Gastrocnemius medialis (tissue), 4 donors: ENCODE data around the gene TSPAN5. TPM values are rescaled to one million over a fixed set of nuclear protein-coding genes. Genes with fewer than 3 reads are reported as not detected.

Experiments
- ATAC-seq, 2 donors: fragments of 150-250 bp; one replicate each; pipeline ENCODE4 v1.9.1; 2016
- DNase-seq, 2 donors: peaks; one replicate each; pipeline ENCODE4 v3.0.0-alpha.2; 2019
- H3K27ac ChIP-seq, 4 donors: fragments of 200-600 bp; sonication (generic); 1 replicate in 1 of 4; 2 replicates in 3 of 4; pipeline ENCODE4 v1.5.1; 2016 to 2018; ENCODE audit warnings: mild to moderate bottlenecking in 2 of 4, moderate library complexity in 1 of 4
- H3K27me3 ChIP-seq, 3 donors: fragments of 200-600 bp; sonication (generic) in 2 of 3; 1 replicate in 1 of 3; 2 replicates in 2 of 3; pipeline versions ENCODE4 v1.5.1 to v1.6.0; 2016 to 2019; ENCODE audit warnings: mild to moderate bottlenecking in 1 of 3, moderate library complexity in 1 of 3
- H3K36me3 ChIP-seq, 2 donors: fragments of 200-600 bp; sonication (generic) in 1 of 2; one replicate each; pipeline ENCODE4 v1.5.1; 2017 to 2018
- H3K4me1 ChIP-seq, 2 donors: fragments of 200-600 bp; sonication (generic) in 1 of 2; one replicate each; pipeline ENCODE4 v1.5.1; 2016 to 2017; ENCODE audit warnings: mild to moderate bottlenecking in 2 of 2
- H3K4me3 ChIP-seq, 4 donors: fragments of 200-600 bp; sonication (generic) in 3 of 4; 1 replicate in 1 of 4; 2 replicates in 3 of 4; pipeline ENCODE4 v1.5.1; 2016 to 2019; ENCODE audit warnings: mild to moderate bottlenecking in 2 of 4
- H3K9me3 ChIP-seq, 3 donors: fragments of 200-600 bp; sonication (generic) in 2 of 3; 1 replicate in 1 of 3; 2 replicates in 2 of 3; pipeline ENCODE4 v1.5.1; 2016 to 2019
- POLR2A ChIP-seq, 2 donors: fragments of 450-650 bp; IDR thresholded peaks; one replicate each; pipeline ENCODE4 v1.6.1; 2017; ENCODE audit warnings: antibody characterized with exemption in 2 of 2, mild to moderate bottlenecking in 2 of 2, moderate library complexity in 2 of 2
- in situ Hi-C, 4 donors: fragments of 200-750 bp; cut with MboI; loops; one replicate each; pipeline versions ENCODE4 v1.15.0 to v1.8.0; 2017; ENCODE audit warnings: low sequenced_read_pairs in 4 of 4
- intact Hi-C: fragments of 100-400 bp; cut with DNase I; formaldehyde crosslinking; loops from one replicate; pipeline ENCODE4 v1.15.1; 2023; ENCODE audit warnings: low total_unique reads
- total RNA-seq, 4 donors: library from RNA; depleted of rRNA; stranded (reverse); fragments of >200 nt; gene quantifications; one replicate each; pipeline versions ENCODE4 v1.1.0 to v1.2.3, GENCODE V29; 2016
- TF ChIP-seq, protein P1 (sequence below), 5 experiments: fragments of 450-650 bp in 3 of 5; fragments of 200-600 bp in 2 of 5; sonication (generic) in 2 of 5; IDR thresholded peaks in 4 of 5; conservative IDR thresholded peaks in 1 of 5; 1 replicate in 4 of 5; 2 replicates in 1 of 5; pipeline ENCODE4 v1.5.1; 2016 to 2019; ENCODE audit warnings: antibody characterized with exemption in 5 of 5, mild to moderate bottlenecking in 3 of 5, moderate library complexity in 3 of 5

The TSPAN5 gene
- total RNA-seq, 4 donors from 2014 or later, result 0.55 to 18.7 (median 0.79) TPM

DNA sequence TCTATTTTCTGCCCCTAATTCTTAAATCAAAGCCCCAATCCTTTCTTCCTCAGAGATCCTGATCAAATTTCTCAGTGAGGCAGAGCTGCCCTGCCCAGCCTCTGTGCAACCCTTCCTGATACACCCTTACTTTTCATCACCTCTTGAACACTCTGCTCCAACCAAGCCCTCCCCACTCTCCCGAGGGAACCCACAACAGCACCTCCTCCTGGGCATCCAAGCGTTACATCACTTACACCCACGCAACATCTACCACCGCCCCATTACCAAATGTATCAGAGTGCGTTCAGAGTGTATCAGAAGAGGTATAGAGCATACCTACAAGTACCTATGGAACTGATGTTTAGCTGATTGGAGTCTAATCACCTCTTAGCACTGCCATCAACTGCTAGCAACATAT, 210.8 kb downstream of the TSPAN5 start:
- Histone ChIP-seq H3K27me3 (no peaks in the 10 kb centered on the region), H3K4me3 (no peak overlapping the region), H3K9me3 (peaks cover 0 to 1% (median 0%) of the 10 kb centered on the region in 3 donors), H3K27ac (no peak overlapping the region), H3K36me3 (no peaks in the 10 kb centered on the region), H3K4me1 (no peaks in the 10 kb centered on the region)
- intact Hi-C loops (no loop called here), in situ Hi-C loops (no loop called here)
- DNase-seq, result no peak
- TF ChIP-seq, protein P1, sequence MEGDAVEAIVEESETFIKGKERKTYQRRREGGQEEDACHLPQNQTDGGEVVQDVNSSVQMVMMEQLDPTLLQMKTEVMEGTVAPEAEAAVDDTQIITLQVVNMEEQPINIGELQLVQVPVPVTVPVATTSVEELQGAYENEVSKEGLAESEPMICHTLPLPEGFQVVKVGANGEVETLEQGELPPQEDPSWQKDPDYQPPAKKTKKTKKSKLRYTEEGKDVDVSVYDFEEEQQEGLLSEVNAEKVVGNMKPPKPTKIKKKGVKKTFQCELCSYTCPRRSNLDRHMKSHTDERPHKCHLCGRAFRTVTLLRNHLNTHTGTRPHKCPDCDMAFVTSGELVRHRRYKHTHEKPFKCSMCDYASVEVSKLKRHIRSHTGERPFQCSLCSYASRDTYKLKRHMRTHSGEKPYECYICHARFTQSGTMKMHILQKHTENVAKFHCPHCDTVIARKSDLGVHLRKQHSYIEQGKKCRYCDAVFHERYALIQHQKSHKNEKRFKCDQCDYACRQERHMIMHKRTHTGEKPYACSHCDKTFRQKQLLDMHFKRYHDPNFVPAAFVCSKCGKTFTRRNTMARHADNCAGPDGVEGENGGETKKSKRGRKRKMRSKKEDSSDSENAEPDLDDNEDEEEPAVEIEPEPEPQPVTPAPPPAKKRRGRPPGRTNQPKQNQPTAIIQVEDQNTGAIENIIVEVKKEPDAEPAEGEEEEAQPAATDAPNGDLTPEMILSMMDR (IDR thresholded peaks at IDR 0.05 in 4 of 5, conservative IDR thresholded peaks at IDR 0.05 in 1 of 5), result no peak
- no peak for TF ChIP-seq POLR2A (IDR thresholded peaks at IDR 0.05)
- no peak for ATAC-seq

DNA sequence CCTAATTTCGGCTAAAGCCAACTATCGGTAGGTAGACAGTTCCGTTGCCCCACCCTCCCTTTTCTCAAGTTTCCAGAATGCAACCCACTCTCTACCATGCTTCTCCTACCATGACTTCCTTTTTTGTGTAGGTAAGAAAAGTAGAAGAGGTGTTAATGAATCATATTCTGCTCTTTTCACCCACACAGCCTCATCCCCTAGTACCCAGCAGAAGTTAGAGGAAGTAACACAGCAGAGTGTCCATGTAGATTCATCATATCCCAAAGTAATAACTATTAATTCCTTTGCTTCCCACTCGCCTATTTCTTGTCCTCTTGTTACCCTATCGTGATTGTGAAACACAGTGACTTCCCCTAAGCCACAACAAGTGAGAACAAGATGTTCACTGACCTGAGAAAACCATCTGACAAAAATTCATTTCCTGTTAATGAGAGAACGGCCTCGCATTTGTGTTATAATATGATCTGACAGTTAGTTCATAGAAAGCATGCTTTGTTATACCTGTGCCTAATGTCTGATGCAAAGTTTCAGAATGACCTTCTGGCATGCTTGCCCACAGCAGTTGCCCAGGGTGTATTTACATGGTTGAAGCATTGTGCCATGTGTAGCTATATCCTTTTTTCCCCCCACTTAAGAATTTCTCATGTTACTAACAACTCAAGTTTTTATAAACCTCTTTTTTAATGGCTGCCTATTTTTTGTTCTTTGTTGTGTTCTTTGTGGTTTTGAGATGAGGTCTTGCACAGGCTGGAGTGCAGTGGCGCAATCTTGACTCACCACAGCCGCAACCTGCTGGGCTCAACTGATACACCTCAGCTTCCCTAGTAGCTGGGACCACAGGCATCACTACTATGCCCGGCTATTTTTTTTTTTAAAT, 211.7 kb downstream of the TSPAN5 start:
- DNase-seq, result peak in 1 of 2 donors; percentile 19
- in situ Hi-C loops, result no loop called here
- Histone ChIP-seq H3K4me3 (no peak overlapping the region), H3K27me3 (no peaks in the 10 kb centered on the region), H3K4me1 (no peaks in the 10 kb centered on the region), H3K27ac (peak overlapping the region in 2 of 4 donors; percentile 10 to 19), H3K36me3 (peaks cover 0 to 6% of the 10 kb centered on the region in 2 donors), H3K9me3 (no peaks in the 10 kb centered on the region)
- intact Hi-C loops, result no loop called here
- peak; percentile 54 to 75 for ATAC-seq
- TF ChIP-seq POLR2A (IDR thresholded peaks at IDR 0.05), result no peak
- TF ChIP-seq, protein P1 (IDR thresholded peaks at IDR 0.05 in 4 of 5, conservative IDR thresholded peaks at IDR 0.05 in 1 of 5), result no peak

DNA sequence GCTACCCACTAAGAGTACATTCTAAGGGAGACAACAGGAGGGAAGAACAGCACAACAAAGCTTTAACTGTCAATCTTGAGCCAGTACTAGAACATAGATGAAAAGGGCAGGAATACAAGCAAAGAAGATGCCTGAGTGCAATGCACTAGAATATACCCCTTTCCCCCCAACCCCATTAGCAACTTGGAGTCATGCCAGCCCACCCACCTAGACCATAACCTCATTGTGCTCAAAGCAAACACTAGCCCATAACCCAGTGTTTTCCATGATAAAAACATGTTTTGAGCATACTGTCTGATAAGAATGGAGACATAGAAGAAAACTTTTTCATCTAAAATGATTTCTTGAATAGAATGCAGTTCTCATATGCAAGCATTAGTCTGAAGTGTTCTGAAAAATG, 214.0 kb downstream of the TSPAN5 start:
- no peaks in the 10 kb centered on the region for H3K9me3 ChIP-seq
- in situ Hi-C loops, result no loop called here
- no peak overlapping the region for H3K4me3 ChIP-seq
- H3K4me1 ChIP-seq, result no peaks in the 10 kb centered on the region
- DNase-seq, result no peak
- ATAC-seq, result no peak
- H3K27me3 ChIP-seq, result no peaks in the 10 kb centered on the region
- intact Hi-C loops, result no loop called here
- H3K36me3 ChIP-seq, result peaks cover 0 to 6% of the 10 kb centered on the region in 2 donors
- no peak overlapping the region for H3K27ac ChIP-seq
- no peak for TF ChIP-seq POLR2A (IDR thresholded peaks at IDR 0.05)
- TF ChIP-seq, protein P1 (IDR thresholded peaks at IDR 0.05 in 4 of 5, conservative IDR thresholded peaks at IDR 0.05 in 1 of 5), result no peak

- Histone ChIP-seq H3K4me3 (no peak overlapping the region), H3K27me3 (no peaks in the 10 kb centered on the region), H3K36me3 (peaks cover 0 to 10% of the 10 kb centered on the region in 2 donors), H3K4me1 (no peaks in the 10 kb centered on the region), H3K27ac (no peak overlapping the region), H3K9me3 (no peaks in the 10 kb centered on the region)
- in situ Hi-C loops (no loop called here), intact Hi-C loops (no loop called here)
- DNase-seq (no peak), ATAC-seq (no peak)
- no peak for TF ChIP-seq POLR2A (IDR thresholded peaks at IDR 0.05)
- TF ChIP-seq, protein P1 (IDR thresholded peaks at IDR 0.05 in 4 of 5, conservative IDR thresholded peaks at IDR 0.05 in 1 of 5), result no peak
Observed at GRCh38 chr4:98434816-98435215, 223.6 kb downstream of the TSPAN5 start.
